Endodermal cell (in vitro differentiated cells): ENCODE measurements around the gene RAB15. TPM values are rescaled to one million over a fixed set of nuclear protein-coding genes. Genes with fewer than 3 reads are reported as not detected.

Experiments used
- DNase-seq: peaks from one replicate; pipeline ENCODE4 v3.0.0-alpha.2; 2017
- H3K27ac ChIP-seq: 2 replicates; pipeline ENCODE4 v1.5.1; 2013; ENCODE audit warnings: mild to moderate bottlenecking, low read depth, low read length, moderate library complexity
- H3K27me3 ChIP-seq: 2 replicates; pipeline ENCODE4 v1.6.1; 2013; ENCODE audit warnings: mild to moderate bottlenecking, low read length, moderate library complexity; ENCODE audit not compliant: insufficient read depth, control insufficient read depth, poor library complexity, severe bottlenecking
- H3K36me3 ChIP-seq: 2 replicates; pipeline ENCODE4 v1.7.0; 2013; ENCODE audit warnings: mild to moderate bottlenecking, low read length, moderate library complexity; ENCODE audit not compliant: control insufficient read depth, insufficient read depth
- H3K4me1 ChIP-seq: one replicate; pipeline ENCODE4 v1.7.0; 2013; ENCODE audit warnings: low read length; ENCODE audit not compliant: control insufficient read depth, insufficient read depth
- H3K4me3 ChIP-seq: 2 replicates; pipeline ENCODE4 v1.5.1; 2013; ENCODE audit warnings: mild to moderate bottlenecking, low read length, moderate library complexity
- H3K9ac ChIP-seq: 2 replicates; pipeline ENCODE4 v1.6.1; 2013; ENCODE audit warnings: mild to moderate bottlenecking, low read length, moderate library complexity; ENCODE audit not compliant: poor library complexity, severe bottlenecking; ENCODE audit errors: extremely low read depth
- H3K9me3 ChIP-seq: 2 replicates; pipeline ENCODE4 v1.6.1; 2013; ENCODE audit warnings: mild to moderate bottlenecking, low read length, moderate library complexity; ENCODE audit not compliant: control insufficient read depth
- H3K27ac Mint-ChIP-seq: 2 replicates; pipeline ENCODE4 v1.8.0; 2020; ENCODE audit warnings: mixed read lengths
- H3K27me3 Mint-ChIP-seq: 2 replicates; pipeline ENCODE4 v1.8.0; 2021; ENCODE audit warnings: mild to moderate bottlenecking, mixed read lengths; ENCODE audit not compliant: insufficient read depth
- H3K36me3 Mint-ChIP-seq: 2 replicates; pipeline ENCODE4 v1.8.0; 2020; ENCODE audit warnings: low read depth, mixed read lengths
- H3K4me1 Mint-ChIP-seq: 2 replicates; pipeline ENCODE4 v1.8.0; 2020; ENCODE audit warnings: mixed read lengths
- H3K4me3 Mint-ChIP-seq: 2 replicates; pipeline ENCODE4 v1.8.0; 2020; ENCODE audit warnings: mild to moderate bottlenecking, moderate library complexity, mixed read lengths
- H3K9me3 Mint-ChIP-seq: 2 replicates; pipeline ENCODE4 v1.8.0; 2020; ENCODE audit warnings: mild to moderate bottlenecking, mixed read lengths
- WGBS, 2 experiments: methylation state at CpG; one replicate each; pipeline versions ENCODE4 v1.1.5 to v1.1.7; 2013; ENCODE audit warnings: missing lambda C conversion rate in 2 of 2, mixed read lengths in 1 of 2; ENCODE audit not compliant: insufficient coverage in 1 of 2, insufficient read length in 1 of 2; 5-methylcytosine and 5-hydroxymethylcytosine counted together
- total RNA-seq, 2 donors: library from RNA; stranded (reverse); fragmentation: NEBNext Ultra II Directional in 1 of 2; extraction: Animal tissue kit (Norgen Biotek cat#: 25700) in 1 of 2; gene quantifications; 2 replicates in 1 of 2; 3 replicates in 1 of 2; pipeline ENCODE4 v1.2.1, GENCODE V29; 2021
- TF ChIP-seq, protein P1 (sequence below): fragments of 200-600 bp; sonication (generic); conservative IDR thresholded peaks from 2 replicates; pipeline ENCODE4 v1.5.0; 2021; ENCODE audit warnings: antibody characterized with exemption, mild to moderate bottlenecking

The RAB15 gene
- total RNA-seq, 2 donors from 2014 or later = 48.7 to 77.2 TPM

DNA sequence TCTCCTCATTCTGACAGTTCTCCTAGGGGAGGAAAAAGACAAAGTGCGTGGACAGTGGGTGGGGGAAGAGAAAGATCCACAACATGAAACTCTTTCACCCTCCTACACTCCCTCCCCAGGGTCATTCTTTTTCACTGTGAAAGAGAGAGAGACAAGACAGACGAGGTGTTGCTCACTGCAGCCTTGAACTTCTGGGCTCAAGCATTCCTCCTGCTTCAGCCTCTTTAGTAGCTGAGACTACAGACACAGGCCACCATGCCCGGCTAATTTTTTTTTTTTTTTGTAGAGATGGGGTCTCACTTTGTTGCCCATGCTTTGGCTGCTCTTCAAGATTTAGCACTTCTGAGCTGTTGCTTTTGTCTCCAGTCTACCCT, 32.3 kb downstream of the RAB15 start:
- H3K27ac ChIP-seq = no peak overlapping the region
- H3K9me3 ChIP-seq = no peaks in the 10 kb centered on the region
- no peaks in the 10 kb centered on the region for H3K9me3 Mint-ChIP-seq
- no peak overlapping the region for H3K4me3 ChIP-seq
- H3K27ac Mint-ChIP-seq = no peak overlapping the region
- H3K27me3 Mint-ChIP-seq = peaks cover 2% of the 10 kb centered on the region
- H3K4me1 ChIP-seq = peaks cover 14% of the 10 kb centered on the region
- H3K27me3 ChIP-seq = no peaks in the 10 kb centered on the region
- 93% methylated on average over 2 of the region's 3 CpGs; no CpG with 5 or more reads in 1 of the 2 experiments for WGBS, 2 experiments
- no peaks in the 10 kb centered on the region for H3K36me3 ChIP-seq
- TF ChIP-seq, protein P1, sequence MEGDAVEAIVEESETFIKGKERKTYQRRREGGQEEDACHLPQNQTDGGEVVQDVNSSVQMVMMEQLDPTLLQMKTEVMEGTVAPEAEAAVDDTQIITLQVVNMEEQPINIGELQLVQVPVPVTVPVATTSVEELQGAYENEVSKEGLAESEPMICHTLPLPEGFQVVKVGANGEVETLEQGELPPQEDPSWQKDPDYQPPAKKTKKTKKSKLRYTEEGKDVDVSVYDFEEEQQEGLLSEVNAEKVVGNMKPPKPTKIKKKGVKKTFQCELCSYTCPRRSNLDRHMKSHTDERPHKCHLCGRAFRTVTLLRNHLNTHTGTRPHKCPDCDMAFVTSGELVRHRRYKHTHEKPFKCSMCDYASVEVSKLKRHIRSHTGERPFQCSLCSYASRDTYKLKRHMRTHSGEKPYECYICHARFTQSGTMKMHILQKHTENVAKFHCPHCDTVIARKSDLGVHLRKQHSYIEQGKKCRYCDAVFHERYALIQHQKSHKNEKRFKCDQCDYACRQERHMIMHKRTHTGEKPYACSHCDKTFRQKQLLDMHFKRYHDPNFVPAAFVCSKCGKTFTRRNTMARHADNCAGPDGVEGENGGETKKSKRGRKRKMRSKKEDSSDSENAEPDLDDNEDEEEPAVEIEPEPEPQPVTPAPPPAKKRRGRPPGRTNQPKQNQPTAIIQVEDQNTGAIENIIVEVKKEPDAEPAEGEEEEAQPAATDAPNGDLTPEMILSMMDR = no peak
- no peak for DNase-seq
- H3K36me3 Mint-ChIP-seq = peaks cover 28% of the 10 kb centered on the region
- H3K4me3 Mint-ChIP-seq = no peak overlapping the region
- H3K9ac ChIP-seq = no peak overlapping the region
- H3K4me1 Mint-ChIP-seq = peaks cover 61% of the 10 kb centered on the region

DNA sequence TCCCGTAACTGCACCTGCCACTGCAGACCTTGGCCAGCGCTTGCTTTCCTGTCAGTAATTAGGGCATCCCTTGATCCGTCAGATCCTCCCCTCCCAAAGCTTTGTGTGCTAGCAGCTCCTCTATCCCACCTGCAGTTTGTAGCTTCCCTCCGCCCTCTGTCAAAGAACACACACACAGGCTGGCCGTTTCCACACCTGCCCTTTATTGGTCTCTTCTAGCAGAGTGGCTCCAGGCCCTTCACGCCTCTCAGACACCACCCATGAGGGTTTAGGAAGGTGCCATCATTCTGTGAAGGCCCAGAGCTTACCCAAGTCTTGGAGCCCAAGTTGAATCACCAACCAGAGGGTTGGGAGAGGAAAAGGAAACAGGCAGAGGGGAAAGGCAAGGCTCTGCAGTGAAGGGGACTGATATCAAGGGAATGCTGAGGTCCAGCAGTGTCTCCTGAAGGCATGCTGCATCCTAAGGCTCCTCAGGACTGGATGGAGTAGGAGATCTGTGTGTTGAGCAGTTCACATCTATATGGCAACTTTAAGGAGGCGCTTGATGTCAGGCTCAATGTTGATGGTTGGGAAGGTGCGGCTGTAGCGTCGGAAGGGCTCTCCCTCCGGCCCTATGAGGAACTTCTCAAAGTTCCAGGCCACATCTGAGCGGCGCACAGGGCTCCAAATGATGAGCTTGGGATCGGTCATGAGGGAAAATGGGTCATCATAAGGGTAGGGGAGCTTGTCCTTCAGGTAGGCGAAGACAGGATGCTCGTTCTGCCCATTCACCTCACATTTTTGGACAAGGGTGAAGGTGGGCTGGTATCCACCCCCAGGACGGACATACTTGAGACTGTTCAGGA, 32.9 kb downstream of the RAB15 start:
- Mint-ChIP-seq H3K36me3 (peaks cover 29% of the 10 kb centered on the region), H3K4me1 (peaks cover 61% of the 10 kb centered on the region), H3K4me3 (peak overlapping the region; percentile 8), H3K9me3 (no peaks in the 10 kb centered on the region), H3K27ac (peak overlapping the region; percentile 80), H3K27me3 (peaks cover 2% of the 10 kb centered on the region)
- no peaks in the 10 kb centered on the region for H3K9me3 ChIP-seq
- H3K9ac ChIP-seq = no peak overlapping the region
- H3K36me3 ChIP-seq = no peaks in the 10 kb centered on the region
- WGBS, 2 experiments = 89 to 90% methylated on average over 15 to 17 of the region's 17 CpGs
- H3K4me3 ChIP-seq = no peak overlapping the region
- DNase-seq = peak; percentile 49
- no peaks in the 10 kb centered on the region for H3K27me3 ChIP-seq
- H3K4me1 ChIP-seq = peaks cover 14% of the 10 kb centered on the region
- TF ChIP-seq, protein P1 = no peak
- no peak overlapping the region for H3K27ac ChIP-seq

DNA sequence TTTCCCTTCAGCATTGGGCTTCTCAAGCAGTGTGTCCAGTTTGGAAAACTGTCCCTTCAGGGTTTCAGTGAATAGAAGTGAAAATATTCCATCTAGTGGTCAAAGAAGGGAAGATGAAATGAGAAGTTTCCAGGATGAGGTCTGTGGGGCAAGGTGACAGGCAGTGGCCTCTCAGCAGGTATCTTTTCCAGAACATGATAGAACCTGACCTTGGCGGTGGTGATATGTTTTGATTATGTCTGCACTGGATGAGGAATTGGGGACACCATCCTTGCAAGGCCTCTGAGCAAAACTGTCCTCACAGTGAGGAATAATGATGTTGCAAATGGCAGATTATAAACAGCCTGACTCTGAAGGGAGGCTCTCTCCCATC, 34.3 kb downstream of the RAB15 start:
- TF ChIP-seq, protein P1 = peak; percentile 57
- no peak overlapping the region for H3K9ac ChIP-seq
- H3K4me3 ChIP-seq = no peak overlapping the region
- no peaks in the 10 kb centered on the region for H3K9me3 ChIP-seq
- peaks cover 2% of the 10 kb centered on the region for H3K27me3 Mint-ChIP-seq
- peaks cover 11% of the 10 kb centered on the region for H3K36me3 ChIP-seq
- H3K4me3 Mint-ChIP-seq = no peak overlapping the region
- H3K4me1 ChIP-seq = peaks cover 10% of the 10 kb centered on the region
- H3K9me3 Mint-ChIP-seq = no peaks in the 10 kb centered on the region
- peaks cover 54% of the 10 kb centered on the region for H3K4me1 Mint-ChIP-seq
- 83 to 88% methylated on average over 1 of the region's 1 CpG for WGBS, 2 experiments
- H3K27ac Mint-ChIP-seq = peak overlapping the region; percentile 65
- no peak overlapping the region for H3K27ac ChIP-seq
- H3K36me3 Mint-ChIP-seq = peaks cover 32% of the 10 kb centered on the region
- no peaks in the 10 kb centered on the region for H3K27me3 ChIP-seq
- DNase-seq = peak; percentile 31
